ENCODE data around the gene HOXA9. TPM values are rescaled to one million over a fixed set of nuclear protein-coding genes. Genes with fewer than 3 reads are reported as not detected.
A peak's percentile ranks its signal among the peaks of the same experiment; 100 is the strongest.

The HOXA9 gene
- total RNA-seq, 2 donors from 2014 or later, result 18.0 to 28.6 TPM

DNA sequence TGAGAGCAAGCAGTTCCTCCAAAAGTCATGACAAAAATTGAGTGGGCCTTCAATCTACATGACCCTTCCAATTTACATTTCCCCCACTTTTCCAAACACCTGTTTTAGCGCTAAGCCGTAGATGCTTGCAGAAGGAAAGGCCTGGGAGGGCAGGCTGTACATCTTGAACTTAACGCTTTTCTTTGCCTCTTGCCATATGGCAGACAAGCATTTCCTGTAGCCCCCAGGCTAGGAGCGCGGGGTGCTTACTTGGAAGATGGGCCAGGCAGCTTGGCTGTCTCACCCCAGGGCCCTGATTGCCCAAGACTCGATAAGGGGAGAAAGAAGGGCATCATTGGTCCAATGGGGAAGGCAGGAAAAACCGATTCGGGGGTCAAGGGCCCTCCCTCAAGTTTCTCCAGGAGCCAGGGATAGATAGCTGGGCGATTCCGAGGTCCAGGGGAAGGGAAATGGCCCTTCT, 7.0 kb upstream of the HOXA9 start:
- DNase-seq (peak; percentile 33 to 37), ATAC-seq (no peak)
- intact Hi-C loops (cut with DNase I, micrococcal nuclease), result loop anchor here in 1 of 2 donors (10.0 kb wide), 1 partner anchor 1318 kb away; no protein-coding TSS in a partner anchor

DNA sequence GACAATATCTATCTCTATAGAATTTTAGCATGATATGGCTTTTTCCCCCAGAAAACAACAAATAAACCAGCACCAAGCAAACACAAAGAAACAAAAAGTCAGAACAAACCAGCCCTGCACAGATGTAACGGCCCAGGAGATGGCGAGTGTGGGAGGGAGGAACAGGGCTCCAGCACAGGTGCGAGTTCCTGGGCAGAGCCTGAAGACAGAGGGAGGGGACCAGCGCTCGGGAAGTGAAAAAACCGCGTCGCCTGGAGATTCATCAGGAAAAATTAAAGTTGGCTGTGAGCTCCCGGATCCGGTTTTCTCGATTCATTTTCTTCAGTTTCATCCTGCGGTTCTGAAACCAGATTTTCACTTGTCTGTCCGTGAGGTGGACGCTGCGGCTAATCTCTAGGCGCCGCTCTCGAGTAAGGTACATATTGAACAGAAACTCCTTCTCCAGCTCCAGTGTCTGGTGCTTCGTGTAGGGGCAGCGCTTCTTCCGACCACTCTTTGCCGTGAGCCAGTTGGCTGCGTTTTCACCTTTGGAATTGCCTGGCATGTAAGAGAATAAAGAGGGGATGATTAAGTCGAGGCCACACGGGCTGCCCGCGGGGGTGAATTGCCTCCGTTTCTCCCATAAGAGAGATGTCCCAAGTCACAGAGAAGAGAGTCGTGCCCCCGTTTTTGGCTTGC, 6.4 kb upstream of the HOXA9 start:
- DNase-seq (peak; percentile 30 to 53), ATAC-seq (no peak)
- intact Hi-C loops (cut with DNase I, micrococcal nuclease), result loop anchor here in 1 of 2 donors (10.0 kb wide), 1 partner anchor 1317 kb away; no protein-coding TSS in a partner anchor

DNA sequence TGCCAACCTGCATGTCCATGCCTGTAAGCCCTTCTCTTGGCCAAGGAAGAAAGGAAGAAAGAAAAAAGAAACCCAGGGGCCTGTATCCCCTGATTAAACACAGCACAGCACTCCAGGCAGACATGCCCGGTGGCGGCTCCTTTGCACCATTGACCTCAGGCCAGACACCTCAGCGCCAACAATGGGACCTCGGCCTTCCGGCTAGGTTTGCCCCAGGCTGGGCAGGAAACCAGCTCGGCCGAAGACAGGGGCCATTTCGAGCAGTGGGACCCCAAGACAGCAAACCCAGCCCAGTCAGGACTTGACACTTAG, 5.9 kb upstream of the HOXA9 start:
- intact Hi-C loops (cut with DNase I, micrococcal nuclease), result loop anchor here in 1 of 2 donors (10.0 kb wide), 1 partner anchor 1316 kb away; no protein-coding TSS in a partner anchor
- DNase-seq (peak; percentile 46 to 57), ATAC-seq (no peak)

DNA sequence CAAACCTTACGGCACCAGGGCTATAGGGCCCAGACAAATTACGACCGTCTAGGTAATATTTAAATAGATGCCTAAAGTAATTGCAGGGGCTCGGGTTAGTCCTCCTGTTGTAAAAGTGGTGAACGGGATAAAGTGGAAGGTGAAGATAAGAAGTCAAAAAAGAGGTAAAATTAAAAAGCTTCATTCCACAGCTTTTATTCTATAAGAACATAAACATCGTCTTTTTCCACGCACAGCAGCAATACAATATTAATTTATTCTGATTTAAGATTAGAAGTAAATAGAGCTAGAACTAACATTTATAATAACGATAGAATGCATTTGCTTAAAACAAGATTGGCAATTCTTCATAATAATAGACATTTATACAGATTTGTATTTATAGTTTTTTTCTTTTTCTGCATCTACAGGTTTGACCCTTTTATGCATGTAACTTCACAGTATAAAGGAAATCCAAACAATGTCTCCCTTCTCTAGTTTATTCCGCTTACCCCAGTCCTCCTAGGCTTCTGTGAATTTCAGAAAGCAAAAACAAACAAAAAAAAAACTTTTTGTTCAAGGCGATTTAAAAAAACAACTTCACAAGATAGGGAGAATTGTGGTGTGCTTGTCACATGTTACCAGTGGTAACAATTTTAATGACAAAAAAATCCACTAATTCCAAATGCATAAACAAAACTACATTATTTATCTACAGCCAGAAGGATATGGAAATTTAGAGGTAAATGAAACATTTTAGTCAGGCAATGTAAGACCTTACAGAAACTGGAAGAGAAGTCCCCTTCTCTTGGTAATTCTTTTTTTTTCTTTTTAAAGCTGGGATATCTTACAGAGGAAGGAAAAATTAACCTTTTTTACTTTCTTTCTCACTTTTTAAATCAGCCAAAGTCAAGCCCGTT, 5.3 kb upstream of the HOXA9 start:
- ATAC-seq, result no peak
- no peak for DNase-seq
- intact Hi-C loops (cut with DNase I, micrococcal nuclease), result loop anchor here in 1 of 2 donors (10.0 kb wide), 1 partner anchor 1316 kb away; no protein-coding TSS in a partner anchor

DNA sequence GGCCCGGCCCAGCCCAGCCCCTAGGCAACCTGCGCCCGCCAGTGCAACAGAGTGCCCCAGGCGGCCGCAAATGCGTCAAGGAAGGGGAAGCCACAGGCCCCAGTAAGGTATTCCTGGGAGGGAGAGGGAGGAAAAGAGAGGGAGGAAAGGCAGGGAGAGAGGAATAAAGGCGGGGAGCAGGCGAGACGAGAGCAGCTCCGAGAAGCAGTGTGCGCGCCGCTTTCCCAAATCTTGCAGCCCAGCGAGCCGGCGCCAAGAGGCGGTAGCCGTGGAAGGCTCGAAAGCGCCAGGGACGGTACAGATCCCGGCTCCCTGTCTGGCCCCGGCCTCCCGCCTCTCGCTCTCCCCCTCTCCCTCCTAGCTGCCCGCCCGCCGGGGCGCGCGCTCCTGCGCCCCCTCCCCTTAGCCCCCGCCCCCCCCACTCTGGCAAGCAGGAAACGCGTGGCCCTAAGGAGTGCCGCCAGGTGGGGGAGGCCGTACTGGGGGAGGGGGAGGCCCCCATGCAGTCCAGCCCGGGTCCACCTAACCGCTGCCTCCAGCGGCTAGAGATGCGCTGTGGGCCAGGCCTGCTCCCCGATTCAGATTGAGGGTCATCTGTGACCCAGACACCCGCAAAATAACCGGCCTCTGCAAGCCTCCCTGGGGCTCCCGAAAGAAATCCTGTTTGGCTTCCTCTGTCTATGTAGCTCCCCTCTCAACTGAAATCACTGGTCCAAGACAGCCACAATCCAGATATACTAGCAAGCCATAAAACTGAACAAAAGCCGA, 4.5 kb upstream of the HOXA9 start:
- peak; percentile 1 for ATAC-seq
- intact Hi-C loops (cut with DNase I, micrococcal nuclease), result loop anchor here in 1 of 2 donors (10.0 kb wide), 1 partner anchor 1315 kb away; no protein-coding TSS in a partner anchor
- DNase-seq, result peak; percentile 51

DNA sequence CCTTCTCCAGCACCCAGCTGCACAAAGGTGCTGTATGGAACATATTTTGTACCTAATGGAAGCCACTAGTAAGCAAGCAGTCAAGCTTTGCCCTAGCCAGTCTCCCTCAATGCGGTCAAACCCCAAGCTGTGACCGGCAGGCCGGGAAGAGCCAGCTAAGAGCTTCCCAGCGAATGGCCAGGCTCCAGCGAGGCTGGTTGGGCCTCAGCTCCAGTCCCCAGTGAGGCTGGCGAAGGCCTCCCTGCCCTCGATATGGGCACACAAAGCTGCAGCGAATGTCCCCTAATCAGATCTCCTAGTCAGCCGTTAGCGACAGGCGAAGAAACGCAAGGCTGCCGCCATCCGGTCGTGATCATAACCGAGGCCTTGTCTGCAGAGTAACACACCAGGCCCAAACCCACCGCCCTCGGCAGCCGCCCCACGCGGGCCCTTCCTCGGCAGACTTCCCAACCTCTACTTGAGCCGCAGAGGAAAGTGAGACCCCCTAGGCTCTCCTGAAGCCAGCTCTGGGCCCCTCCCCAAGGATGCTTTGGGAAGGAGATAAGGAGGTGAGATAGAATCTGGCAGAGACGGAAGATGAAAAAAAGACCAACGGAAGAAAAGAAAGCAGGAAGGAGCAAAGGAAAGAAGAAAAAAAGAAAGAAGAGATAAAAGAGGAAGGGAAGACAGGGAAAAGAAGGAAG, 3.1 kb upstream of the HOXA9 start:
- ATAC-seq, result peak; percentile 22
- intact Hi-C loops (cut with DNase I, micrococcal nuclease), result no loop called here
- DNase-seq, result peak; percentile 72 to 80

DNA sequence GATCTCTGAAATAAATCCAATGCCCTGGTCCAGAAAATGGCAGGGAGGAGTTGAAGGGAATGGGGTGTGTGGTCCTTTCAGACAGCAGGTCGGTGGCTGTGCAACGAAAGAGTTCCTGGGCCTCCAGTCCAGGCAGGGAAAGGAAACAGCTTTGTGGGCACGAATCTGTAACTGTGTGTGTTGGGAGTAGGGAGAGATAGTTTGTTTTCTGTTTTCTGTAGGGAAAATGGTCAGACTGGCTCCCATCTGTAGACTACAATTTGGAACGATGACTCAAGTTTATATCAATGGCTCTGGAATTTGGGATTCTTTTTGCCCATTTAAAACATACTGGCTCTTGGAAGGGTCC, 2.6 kb upstream of the HOXA9 start:
- DNase-seq, result no peak
- no peak for ATAC-seq
- intact Hi-C loops (cut with DNase I, micrococcal nuclease), result no loop called here

DNA sequence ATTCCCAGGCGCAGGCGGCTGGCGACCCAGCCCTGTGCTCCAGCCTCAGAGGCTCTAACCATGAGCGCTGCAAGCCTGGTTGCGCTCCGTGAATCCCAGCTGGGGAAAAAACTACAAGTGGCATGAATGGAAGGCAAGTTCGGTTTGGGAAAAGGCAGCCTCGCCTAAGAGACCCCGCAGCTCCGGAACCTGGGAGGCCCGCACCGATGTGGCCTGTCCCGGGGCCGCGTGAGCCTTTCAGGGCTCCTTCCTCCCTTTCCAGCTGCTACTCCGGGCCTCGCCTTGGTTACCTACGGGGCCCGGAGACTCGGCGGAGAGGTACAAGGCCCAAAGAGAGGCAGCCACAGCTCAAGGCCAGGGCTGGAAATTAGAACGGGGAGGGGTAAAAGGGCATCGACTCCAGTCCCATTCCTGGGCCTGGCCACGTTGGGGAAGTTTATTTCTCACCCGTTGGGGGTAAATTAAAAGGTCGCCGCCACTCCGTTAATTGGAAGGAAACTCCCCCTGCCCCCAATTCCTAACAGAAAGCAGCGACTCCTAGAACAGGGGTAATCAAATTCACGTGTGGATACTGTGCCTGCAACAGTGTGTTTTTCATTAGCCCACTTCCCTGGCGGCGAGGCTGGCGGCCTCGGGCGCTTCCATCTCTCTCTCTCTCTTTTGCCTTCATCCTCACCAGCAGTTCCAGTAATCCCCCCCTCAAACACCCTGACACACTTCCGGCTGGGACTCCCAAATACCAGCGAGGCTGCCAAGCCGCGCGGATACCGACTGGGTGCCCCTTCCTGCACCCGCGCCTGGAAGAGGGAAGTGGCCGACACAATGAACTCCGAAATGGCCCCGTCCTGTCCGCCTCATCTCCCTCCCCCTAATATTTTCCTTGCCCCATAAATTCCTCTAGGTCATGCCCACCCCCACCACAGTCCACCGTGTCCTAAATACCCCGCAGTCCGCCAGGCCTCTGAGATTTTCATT, 1.5 kb upstream of the HOXA9 start:
- DNase-seq (peak in 1 of 2 donors; percentile 49), ATAC-seq (no peak)
- intact Hi-C loops (cut with DNase I, micrococcal nuclease), result no loop called here

DNA sequence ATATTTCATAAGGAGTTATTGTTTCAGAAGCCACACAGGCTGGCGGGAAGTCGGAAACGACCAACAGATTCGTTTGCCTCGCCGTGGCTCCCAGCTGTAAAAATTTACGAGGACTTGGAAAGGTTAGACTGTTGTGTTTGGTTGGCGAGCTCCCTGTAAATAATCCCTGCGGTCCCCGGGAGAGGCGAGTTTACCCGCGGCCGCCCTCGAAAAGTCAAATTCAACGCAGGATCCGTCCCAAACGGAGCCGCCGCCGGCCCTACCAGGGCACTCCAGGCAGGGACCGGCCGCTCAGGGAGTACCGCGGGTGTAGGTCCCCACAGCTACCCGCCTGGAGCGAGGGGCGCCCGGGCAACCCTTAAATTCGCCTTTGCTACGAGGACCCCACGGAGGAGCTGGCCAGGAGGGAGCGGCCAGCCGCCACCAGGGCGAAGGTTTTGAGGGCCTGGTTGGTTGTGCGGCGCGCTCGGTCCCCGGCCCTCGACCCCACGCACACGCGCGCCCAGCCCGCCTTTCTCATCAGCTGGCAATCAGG, 726 bp upstream of the HOXA9 start:
- DNase-seq (peak; percentile 69 to 78), ATAC-seq (peak; percentile 16)
- intact Hi-C loops (cut with DNase I, micrococcal nuclease), result no loop called here

DNA sequence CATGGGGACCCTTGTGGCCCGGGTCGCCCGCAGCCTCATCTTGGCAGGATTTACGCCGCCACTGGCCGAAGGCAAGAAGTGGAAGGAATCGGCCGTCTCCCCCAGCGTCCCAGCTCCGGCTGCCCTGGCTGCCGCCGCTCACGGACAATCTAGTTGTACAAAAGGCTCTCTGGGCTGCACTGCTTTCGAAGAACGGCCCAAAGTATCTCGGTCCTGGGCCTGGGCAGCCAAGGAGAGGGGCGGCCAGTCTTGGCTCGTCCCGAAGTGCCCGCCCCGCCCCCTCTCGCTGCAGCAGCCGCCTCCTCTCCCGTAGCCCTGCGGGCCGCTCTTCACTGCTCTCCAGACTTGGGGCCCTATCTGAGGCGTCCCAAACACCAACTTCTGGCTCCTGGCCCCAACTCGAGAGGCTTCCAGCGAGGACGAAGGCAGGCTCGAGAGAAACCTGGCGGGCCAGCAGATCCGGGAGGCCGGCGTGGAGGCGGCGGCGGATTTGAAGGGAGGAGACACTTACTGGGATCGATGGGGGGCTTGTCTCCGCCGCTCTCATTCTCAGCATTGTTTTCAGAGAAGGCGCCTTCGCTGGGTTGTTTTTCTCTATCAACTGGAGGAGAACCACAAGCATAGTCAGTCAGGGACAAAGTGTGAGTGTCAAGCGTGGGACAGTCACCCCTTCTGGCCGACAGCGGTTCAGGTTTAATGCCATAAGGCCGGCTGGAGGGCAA, 809 bp downstream of the HOXA9 start:
- intact Hi-C loops (cut with DNase I, micrococcal nuclease), result loop anchor here in 1 of 2 donors (5.0 kb wide), 2 partner anchors 792 to 962 kb away; partner anchors contain the start of genes CBX3 and HNRNPA2B1
- DNase-seq (peak; percentile 58 to 74), ATAC-seq (no peak)

DNA sequence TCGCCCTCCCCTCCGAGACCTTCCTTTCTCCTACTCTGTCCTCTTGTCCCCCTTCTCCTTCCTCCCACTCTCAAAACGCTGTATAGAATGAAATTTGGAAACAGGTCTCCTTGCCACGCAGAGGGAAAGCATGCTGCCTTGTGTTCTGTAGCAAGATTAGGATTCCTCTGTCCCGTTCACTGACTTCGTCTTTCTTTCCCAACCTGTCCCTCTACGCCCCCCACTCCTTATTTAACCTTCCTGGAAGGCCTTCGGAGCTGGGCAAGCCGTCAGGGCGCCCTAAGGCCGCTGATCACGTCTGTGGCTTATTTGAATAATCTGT, 1.3 kb downstream of the HOXA9 start:
- ATAC-seq (no peak), DNase-seq (no peak)
- intact Hi-C loops (cut with DNase I, micrococcal nuclease), result loop anchor here in 1 of 2 donors (5.0 kb wide), 2 partner anchors 792 to 962 kb away; partner anchors contain the start of genes CBX3 and HNRNPA2B1

DNA sequence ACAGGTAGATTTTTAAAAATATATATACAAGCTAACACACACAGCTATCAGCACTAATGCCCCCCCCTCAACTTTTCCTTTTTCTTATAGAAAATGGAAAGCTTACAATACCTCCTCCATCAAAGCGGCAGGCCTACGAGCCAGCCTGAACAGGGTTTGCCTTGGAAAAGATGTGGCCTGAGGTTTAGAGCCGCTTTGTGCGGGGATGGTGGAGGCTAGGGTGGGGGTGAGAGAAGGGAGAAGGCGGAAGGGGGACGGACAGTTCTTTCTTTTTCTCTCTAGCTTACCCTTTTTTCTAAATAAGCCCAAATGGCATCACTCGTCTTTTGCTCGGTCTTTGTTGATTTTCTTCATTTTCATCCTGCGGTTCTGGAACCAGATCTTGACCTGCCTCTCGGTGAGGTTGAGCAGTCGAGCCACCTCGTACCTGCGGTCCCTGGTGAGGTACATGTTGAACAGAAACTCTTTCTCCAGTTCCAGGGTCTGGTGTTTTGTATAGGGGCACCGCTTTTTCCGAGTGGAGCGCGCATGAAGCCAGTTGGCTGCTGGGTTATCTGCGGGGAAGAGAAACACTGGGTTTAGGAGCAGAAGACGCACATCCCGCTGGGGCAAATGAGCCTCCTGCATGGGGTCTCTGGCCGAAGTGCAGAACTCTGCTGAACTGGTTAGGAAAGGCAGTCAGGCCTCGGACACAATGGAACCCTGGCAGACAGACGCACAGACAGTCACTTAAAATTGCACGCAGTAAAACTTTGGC, 1.9 kb downstream of the HOXA9 start:
- no peak for ATAC-seq
- peak; percentile 30 to 31 for DNase-seq

DNA sequence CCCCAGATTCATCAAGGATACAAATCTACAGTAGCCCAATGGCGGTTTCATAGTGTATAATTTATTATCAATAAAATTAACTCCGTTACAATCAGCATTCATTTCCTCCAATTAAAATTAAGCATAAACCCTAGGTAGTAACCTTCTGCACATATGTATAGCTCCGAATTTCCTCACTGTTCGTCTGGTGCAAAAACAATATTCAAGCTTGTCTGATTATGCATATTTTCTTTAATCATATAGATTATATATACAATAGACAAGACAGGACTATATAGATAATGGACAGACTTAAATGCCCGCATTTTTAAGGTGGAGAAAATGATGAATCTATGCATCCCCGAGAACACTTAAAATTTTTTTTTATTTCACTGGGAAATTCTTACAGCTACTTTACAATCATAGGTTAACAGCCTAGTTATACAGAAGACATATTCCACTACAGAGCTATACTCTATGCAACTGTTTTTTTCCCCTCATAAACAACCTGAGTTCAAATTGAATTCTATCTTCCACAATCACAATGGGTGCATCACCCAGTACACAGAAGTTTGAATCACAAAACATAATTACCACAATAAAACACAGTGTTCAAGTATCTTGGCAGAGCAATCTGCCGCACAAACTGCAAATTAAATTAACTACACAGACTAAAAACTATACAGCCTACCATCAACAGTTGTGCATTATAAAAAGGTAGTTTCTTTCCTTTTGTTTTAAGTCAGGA, 2.6 kb downstream of the HOXA9 start:
- ATAC-seq (peak; percentile 12), DNase-seq (no peak)
- intact Hi-C loops (cut with DNase I, micrococcal nuclease), result loop anchor here in 1 of 2 donors (5.0 kb wide), 2 partner anchors 790 to 960 kb away; partner anchors contain the start of genes CBX3 and HNRNPA2B1

More for the DNA sequence above, 1.9 kb downstream of the HOXA9 start:
- intact Hi-C loops (cut with DNase I, micrococcal nuclease), result loop anchor here in 1 of 2 donors (5.0 kb wide), 2 partner anchors 791 to 961 kb away; partner anchors contain the start of genes CBX3 and HNRNPA2B1

DNA sequence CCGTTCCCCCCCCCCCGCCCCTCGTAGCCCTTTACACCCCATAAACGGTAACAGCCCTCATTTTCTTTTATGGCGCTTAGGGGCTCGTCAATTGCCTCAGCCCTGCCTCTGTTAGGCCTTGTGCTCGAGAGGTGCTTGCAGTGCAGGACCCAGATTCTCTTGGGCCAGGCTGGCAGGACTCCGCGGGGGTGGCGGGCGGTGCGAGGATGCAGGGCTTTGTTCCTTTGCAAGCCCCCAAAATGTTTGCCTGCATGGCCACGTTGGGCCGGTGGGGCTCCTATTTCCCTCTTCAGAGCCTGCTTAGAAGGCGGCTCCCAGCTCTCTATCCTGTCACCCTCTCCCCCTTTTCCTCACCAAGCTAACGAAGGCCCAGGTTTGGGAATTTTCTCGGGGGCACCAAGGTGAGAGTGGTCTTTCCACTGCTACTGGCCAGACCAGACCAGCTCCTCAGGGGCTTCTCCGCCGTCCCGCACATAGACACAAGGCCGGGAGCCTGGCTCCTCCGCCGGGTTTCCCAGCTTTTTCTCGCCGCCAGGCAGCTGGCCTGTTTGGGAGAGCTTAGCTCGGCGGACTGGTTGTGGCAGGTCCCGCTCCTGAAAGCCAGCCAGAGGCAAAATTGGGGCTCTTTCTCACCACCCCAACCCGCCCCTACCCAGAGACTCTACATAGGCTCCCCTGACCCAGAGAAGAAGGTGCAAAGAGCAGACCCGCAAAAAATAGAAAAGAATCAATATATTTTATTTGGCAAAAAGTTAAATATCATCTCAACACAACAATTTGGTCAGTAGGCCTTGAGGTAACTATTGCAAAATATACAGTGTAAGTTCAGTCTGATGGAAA, 3.4 kb downstream of the HOXA9 start:
- peak; percentile 29 for ATAC-seq
- peak; percentile 34 to 72 for DNase-seq
- intact Hi-C loops (cut with DNase I, micrococcal nuclease), result loop anchor here in 1 of 2 donors (5.0 kb wide), 2 partner anchors 790 to 960 kb away; partner anchors contain the start of genes CBX3 and HNRNPA2B1
